GM20000 (cell line): ENCODE data around the gene SPRY2.

ENCODE experiments used
- DNase-seq: peaks from one replicate; pipeline ENCODE4 v3.0.0; 2012; ENCODE audit warnings: low spot score
- TF ChIP-seq, protein P1 (sequence below): IDR thresholded peaks from 2 replicates; pipeline ENCODE4 v1.5.1; 2012; ENCODE audit warnings: mild to moderate bottlenecking, control low read depth; ENCODE audit errors: extremely low read depth, missing control alignments

Gene SPRY2

DNA sequence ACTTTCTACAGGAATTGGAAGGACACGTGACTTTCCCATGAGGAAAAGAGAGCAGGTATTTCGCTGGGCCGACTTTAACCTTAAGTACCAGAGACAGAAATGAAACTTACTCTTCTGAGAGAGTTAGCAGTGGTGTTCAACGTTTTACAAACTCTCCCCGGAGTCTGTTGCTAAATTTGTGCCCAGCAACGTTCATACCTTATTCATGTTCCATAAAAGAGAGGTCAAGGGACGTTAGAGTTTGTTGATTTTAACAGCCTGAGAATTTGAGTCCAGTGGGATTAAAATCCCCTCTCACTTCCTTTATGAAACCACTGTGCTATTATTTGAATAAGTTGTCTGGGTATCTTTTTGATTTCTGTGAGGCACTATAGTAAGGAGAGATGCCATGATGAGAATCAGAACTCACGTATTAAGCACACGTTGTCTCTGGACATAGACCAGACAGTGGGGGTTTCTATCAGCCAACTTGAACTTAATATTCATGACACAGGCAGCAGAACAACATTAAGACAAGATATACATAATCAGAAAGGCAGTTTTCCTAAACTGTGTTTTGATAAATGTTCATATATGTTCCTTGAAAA lies 33.4 kb downstream of the SPRY2 start:
- TF ChIP-seq, protein P1, sequence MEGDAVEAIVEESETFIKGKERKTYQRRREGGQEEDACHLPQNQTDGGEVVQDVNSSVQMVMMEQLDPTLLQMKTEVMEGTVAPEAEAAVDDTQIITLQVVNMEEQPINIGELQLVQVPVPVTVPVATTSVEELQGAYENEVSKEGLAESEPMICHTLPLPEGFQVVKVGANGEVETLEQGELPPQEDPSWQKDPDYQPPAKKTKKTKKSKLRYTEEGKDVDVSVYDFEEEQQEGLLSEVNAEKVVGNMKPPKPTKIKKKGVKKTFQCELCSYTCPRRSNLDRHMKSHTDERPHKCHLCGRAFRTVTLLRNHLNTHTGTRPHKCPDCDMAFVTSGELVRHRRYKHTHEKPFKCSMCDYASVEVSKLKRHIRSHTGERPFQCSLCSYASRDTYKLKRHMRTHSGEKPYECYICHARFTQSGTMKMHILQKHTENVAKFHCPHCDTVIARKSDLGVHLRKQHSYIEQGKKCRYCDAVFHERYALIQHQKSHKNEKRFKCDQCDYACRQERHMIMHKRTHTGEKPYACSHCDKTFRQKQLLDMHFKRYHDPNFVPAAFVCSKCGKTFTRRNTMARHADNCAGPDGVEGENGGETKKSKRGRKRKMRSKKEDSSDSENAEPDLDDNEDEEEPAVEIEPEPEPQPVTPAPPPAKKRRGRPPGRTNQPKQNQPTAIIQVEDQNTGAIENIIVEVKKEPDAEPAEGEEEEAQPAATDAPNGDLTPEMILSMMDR, result no peak
- no peak for DNase-seq

DNA sequence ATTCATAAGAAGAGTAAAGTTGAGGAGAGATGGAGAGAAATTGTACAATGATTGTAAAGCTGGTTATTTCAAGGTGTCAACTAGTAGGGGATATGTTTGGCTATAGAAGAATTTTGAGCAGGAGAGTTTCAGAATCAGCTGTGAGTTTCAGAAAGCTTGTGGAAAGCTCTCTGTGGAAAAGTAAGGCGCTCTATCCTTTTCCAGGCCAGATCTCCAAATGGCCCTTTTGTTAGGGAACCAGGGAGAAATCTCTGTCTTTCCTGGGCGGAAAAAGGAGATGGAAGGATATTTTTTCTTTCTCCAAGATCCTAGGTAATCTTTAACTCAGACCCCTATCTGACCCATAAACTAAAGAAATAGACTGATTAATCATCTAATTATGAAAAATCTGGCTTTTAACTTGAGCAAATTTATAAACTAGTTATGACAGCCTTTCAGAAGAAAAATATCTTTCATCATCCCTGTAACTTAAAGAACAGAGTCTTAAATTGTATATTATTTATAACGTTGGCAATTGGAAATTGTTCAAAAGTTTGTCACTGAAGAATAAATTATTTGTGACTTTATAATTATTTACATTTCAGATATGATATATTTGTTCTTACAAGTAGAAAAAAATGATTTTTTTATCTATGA lies 34.5 kb downstream of the SPRY2 start:
- no peak for DNase-seq
- TF ChIP-seq, protein P1, result no peak

DNA sequence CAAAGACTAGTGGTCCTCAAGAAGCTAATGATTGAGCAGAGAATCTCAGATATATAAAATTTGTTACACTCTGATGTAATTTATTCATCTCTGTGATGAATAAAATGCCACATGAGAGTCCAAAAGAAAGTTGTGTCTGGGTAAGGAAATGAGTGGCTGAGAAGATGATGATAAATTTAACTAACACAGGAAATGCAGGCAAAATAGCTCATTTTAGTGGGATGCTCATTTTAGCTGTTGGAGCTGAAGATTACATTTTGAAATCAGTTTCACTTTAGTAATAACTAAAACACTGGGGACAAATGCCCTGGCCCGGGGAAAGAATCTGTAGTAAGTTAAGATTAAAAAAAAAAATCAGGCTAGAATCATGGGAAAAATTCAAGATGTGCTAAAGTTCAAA lies 35.2 kb downstream of the SPRY2 start:
- TF ChIP-seq, protein P1, result no peak
- DNase-seq, result no peak

DNA sequence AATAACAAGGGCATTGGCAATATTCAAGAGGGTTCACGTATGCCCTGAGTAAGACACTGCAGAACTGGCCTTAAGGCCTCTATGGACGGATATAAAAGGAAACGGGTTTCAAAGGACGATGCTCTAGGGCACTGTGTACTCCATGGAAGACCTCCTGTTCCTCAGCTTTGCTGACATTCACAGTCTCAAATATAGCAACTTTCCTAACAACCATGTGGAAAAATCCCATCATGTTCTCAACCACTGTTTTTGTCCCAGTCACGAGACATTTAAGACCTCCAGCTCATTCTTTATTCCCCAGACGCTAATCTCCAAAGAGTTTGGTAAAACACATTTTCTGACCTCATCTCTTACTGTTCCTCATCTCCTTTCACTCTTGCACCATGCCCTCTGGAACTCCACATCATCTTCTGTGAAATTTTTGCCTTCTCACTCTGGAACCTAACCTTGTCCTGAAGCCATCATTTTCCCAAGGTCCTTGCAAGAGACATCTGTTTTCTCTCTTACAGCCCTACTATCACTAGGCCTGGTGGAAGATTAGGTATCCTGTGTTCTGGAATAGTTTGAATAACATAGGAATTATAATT lies 37.6 kb downstream of the SPRY2 start:
- TF ChIP-seq, protein P1, result no peak
- DNase-seq, result no peak

DNA sequence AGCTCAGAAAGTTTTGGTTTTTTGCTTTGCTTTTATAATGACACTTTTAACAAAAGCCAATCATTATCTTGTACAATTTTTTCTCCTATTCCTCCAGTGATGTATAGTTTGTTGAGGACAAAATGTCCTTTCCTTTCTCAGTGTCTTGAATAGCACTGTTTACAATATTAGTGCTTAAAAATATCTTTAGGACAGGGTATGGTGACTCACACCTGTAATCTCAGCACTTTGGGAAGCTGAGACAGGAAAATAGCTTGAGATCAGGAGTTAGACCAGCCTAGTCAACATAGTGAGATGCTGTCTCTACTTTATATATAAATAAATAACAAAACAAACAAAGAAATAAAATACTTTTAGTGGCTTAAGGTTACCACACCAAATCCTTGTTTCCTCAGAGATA lies 41.9 kb downstream of the SPRY2 start:
- DNase-seq, result no peak
- TF ChIP-seq, protein P1, result no peak

DNA sequence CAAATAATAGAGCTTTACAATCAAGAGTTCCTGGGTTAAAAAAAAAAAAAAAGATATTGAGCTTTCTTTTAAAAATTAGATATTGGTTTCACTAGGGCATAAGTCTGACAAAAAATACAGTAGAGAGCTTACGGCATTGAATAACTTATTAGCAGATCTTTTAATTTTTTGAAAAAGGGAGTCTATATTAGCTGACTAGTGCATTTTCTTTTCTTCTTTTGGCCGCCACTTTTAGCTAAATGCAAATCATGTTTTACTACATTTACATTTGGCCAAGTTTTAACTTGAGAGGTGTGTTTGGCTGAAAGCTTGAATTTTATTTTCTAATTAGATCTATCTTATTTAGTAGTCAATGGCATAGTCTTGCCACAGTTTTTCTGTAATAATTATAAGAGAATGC lies 43.4 kb downstream of the SPRY2 start:
- TF ChIP-seq, protein P1, result no peak
- DNase-seq, result no peak

DNA sequence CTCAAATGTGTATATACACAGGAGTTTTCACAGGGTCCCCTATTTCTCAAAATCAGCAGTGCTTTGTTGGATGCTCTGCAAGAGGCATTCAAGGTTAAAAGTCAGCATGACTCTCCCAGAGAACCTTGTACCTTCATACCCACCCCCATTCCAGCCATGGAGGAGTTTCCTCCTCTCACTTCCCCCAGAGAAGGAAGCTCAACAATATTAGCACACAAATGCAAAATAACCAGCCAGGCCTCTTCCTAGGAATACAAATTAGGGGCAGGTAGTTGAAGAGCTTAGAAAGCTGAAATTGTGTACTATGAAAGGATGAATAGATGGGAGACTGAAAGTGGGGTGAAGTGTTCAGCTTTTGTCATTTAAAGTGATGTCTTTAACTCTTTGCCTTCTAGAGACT lies 43.8 kb downstream of the SPRY2 start:
- no peak for DNase-seq
- TF ChIP-seq, protein P1, result no peak
